T-cell (primary cell): ENCODE data around the gene GFAP. TPM values are rescaled to one million over a fixed set of nuclear protein-coding genes. Genes with fewer than 3 reads are reported as not detected.

Source experiments
- ATAC-seq, 4 experiments: fragments of 200-7000 bp in 3 of 4; fragments of 150-1000 bp in 1 of 4; cut with Tn5 transposase; replicated peaks in 1 of 4; 1 replicate in 3 of 4; 2 replicates in 1 of 4; pipeline ENCODE4 v1.10.0; 2021; ENCODE audit warnings: moderate library complexity in 3 of 4, mild to moderate bottlenecking in 2 of 4, moderate number of reproducible peaks in 1 of 4
- CTCF ChIA-PET, 2 donors: fragments of 300-600 bp; sonication (Branson Sonifier 250); formaldehyde crosslinking; loops; one replicate each; lab custom pipeline; 2022; ENCODE audit warnings: antibody characterized with exemption in 2 of 2; lab: Charles Lee
- POLR2A ChIA-PET, 2 donors: fragments of 300-600 bp; sonication (Branson Sonifier 250); formaldehyde crosslinking; loops; one replicate each; lab custom pipeline; 2022; ENCODE audit warnings: antibody characterized with exemption in 2 of 2; lab: Charles Lee
- DNase-seq, 35 experiments: peaks; one replicate each; pipeline versions ENCODE4 v3.0.0 to v3.0.0-alpha.2; 2013 to 2023
- H3K27ac ChIP-seq: one replicate; pipeline ENCODE4 v1.5.1; 2013; ENCODE audit warnings: low read length
- H3K27me3 ChIP-seq, 2 experiments: replicated peaks in 1 of 2; 1 replicate in 1 of 2; 2 replicates in 1 of 2; pipeline versions ENCODE4 v1.6.1 to v1.7.0; 2013; ENCODE audit warnings: low read length in 1 of 2, mixed read lengths in 1 of 2; ENCODE audit not compliant: control insufficient read depth in 2 of 2, insufficient read depth in 2 of 2; ENCODE audit errors: extremely low read depth in 1 of 2
- H3K36me3 ChIP-seq, 2 donors: 1 replicate in 1 of 2; 2 replicates in 1 of 2; pipeline versions ENCODE4 v1.6.1 to v1.7.0; 2013; ENCODE audit warnings: low read length in 1 of 2; ENCODE audit not compliant: control insufficient read depth in 2 of 2, insufficient read depth in 1 of 2; ENCODE audit errors: extremely low read depth in 1 of 2
- H3K4me1 ChIP-seq, 2 experiments: 1 replicate in 1 of 2; 2 replicates in 1 of 2; pipeline versions ENCODE4 v1.6.1 to v1.7.0; 2013; ENCODE audit warnings: low read length in 2 of 2, mixed read lengths in 1 of 2; ENCODE audit not compliant: insufficient read depth in 2 of 2, control insufficient read depth in 1 of 2; ENCODE audit errors: extremely low read depth in 1 of 2
- H3K4me3 ChIP-seq, 2 donors: 1 replicate in 1 of 2; 2 replicates in 1 of 2; pipeline versions ENCODE4 v1.5.1 to v1.7.0; 2013; ENCODE audit warnings: mild to moderate bottlenecking in 2 of 2, low read length in 1 of 2, moderate library complexity in 1 of 2; ENCODE audit not compliant: control insufficient read depth in 1 of 2; ENCODE audit errors: extremely low read depth in 1 of 2
- H3K9me3 ChIP-seq: 2 replicates; pipeline ENCODE4 v1.7.0; 2013
- H3K27ac Mint-ChIP-seq, 2 donors: one replicate each; pipeline ENCODE4 v1.8.0; 2020 to 2021; ENCODE audit warnings: mild to moderate bottlenecking in 2 of 2, mixed read lengths in 2 of 2
- H3K27me3 Mint-ChIP-seq, 2 donors: one replicate each; pipeline ENCODE4 v1.8.0; 2021 to 2022; ENCODE audit warnings: mixed read lengths in 2 of 2
- H3K36me3 Mint-ChIP-seq: one replicate; pipeline ENCODE4 v1.8.0; 2021; ENCODE audit warnings: mixed read lengths
- H3K4me1 Mint-ChIP-seq, 3 donors: one replicate each; pipeline ENCODE4 v1.8.0; 2020 to 2022; ENCODE audit warnings: mixed read lengths in 3 of 3, mild to moderate bottlenecking in 1 of 3
- H3K4me3 Mint-ChIP-seq, 3 donors: one replicate each; pipeline ENCODE4 v1.8.0; 2020 to 2022; ENCODE audit warnings: mild to moderate bottlenecking in 3 of 3, mixed read lengths in 3 of 3, moderate library complexity in 3 of 3
- H3K9me3 Mint-ChIP-seq, 3 donors: one replicate each; pipeline ENCODE4 v1.8.0; 2020 to 2022; ENCODE audit warnings: mixed read lengths in 3 of 3
- WGBS: methylation state at CpG from one replicate; pipeline ENCODE4 v1.1.5; 2013; ENCODE audit warnings: missing lambda C conversion rate; ENCODE audit not compliant: insufficient coverage; 5-methylcytosine and 5-hydroxymethylcytosine counted together
- total RNA-seq, 35 experiments: library from RNA in 6 of 35; stranded (reverse) in 6 of 35; fragments of 120-200 nt in 1 of 35; gene quantifications; one replicate each; pipeline versions ENCODE4 v1.2.1 to v1.2.4 and lab custom pipeline; 2013 to 2026

Gene GFAP
- total RNA-seq, 5 donors from 2014 or later (not counting 1 experiment from before 2014, with no cell fraction given): not detected

- Histone ChIP-seq H3K4me3 (no peak overlapping the region), H3K27me3 (no peaks in the 10 kb centered on the region), H3K27ac (no peak overlapping the region), H3K4me1 (no peaks in the 10 kb centered on the region), H3K36me3 (peaks cover 4 to 82% of the 10 kb centered on the region in 2 donors), H3K9me3 (no peaks in the 10 kb centered on the region)
- ATAC-seq (no peak), DNase-seq (no peak)
- Mint-ChIP-seq H3K27ac (no peak overlapping the region), H3K27me3 (no peaks in the 10 kb centered on the region), H3K9me3 (no peaks in the 10 kb centered on the region), H3K4me1 (peaks cover 0 to 3% (median 0%) of the 10 kb centered on the region in 3 donors), H3K4me3 (no peak overlapping the region), H3K36me3 (peaks cover 50% of the 10 kb centered on the region)
- POLR2A ChIA-PET: no interaction called here
- CTCF ChIA-PET: interaction anchor here in 1 of 2 donors (0.7 kb wide), 1 partner anchor 219 kb away, joined by 3 read pairs; no protein-coding TSS in a partner anchor
- 91% methylated on average over 5 of the region's 6 CpGs for WGBS
These were observed 39.5 kb downstream of the GFAP start for GRCh38 chr17:44875761-44876160.

GRCh38 chr17:44872131-44872768, 43.0 kb downstream of the GFAP start:
- H3K27ac Mint-ChIP-seq: no peak overlapping the region
- H3K4me1 Mint-ChIP-seq: no peaks in the 10 kb centered on the region
- peaks cover 55% of the 10 kb centered on the region for H3K36me3 Mint-ChIP-seq
- no peak overlapping the region for H3K4me3 Mint-ChIP-seq
- no peaks in the 10 kb centered on the region for H3K9me3 Mint-ChIP-seq
- DNase-seq (no peak), ATAC-seq (no peak)
- Histone ChIP-seq H3K36me3 (peaks cover 12 to 84% of the 10 kb centered on the region in 2 donors), H3K27ac (no peak overlapping the region), H3K27me3 (no peaks in the 10 kb centered on the region), H3K9me3 (no peaks in the 10 kb centered on the region), H3K4me1 (no peaks in the 10 kb centered on the region), H3K4me3 (no peak overlapping the region)
- 93% methylated on average over 9 of the region's 9 CpGs for WGBS
- CTCF ChIA-PET: no interaction called here
- POLR2A ChIA-PET: interaction anchor here in 1 of 2 donors (0.8 kb wide), 1 partner anchor 1282 kb away, joined by 8 read pairs; no protein-coding TSS in a partner anchor
- no peaks in the 10 kb centered on the region for H3K27me3 Mint-ChIP-seq

GRCh38 chr17:44871556-44871955, 43.7 kb downstream of the GFAP start:
- ChIA-PET CTCF (no interaction called here), POLR2A (no interaction called here)
- 98% methylated on average over 7 of the region's 12 CpGs for WGBS
- Histone ChIP-seq H3K9me3 (no peaks in the 10 kb centered on the region), H3K4me1 (no peaks in the 10 kb centered on the region), H3K27me3 (no peaks in the 10 kb centered on the region), H3K27ac (no peak overlapping the region), H3K4me3 (no peak overlapping the region), H3K36me3 (peaks cover 12 to 78% of the 10 kb centered on the region in 2 donors)
- Mint-ChIP-seq H3K9me3 (no peaks in the 10 kb centered on the region), H3K27ac (no peak overlapping the region), H3K27me3 (no peaks in the 10 kb centered on the region), H3K36me3 (peaks cover 50% of the 10 kb centered on the region), H3K4me1 (no peaks in the 10 kb centered on the region), H3K4me3 (no peak overlapping the region)
- no peak for ATAC-seq
- no peak for DNase-seq

GRCh38 chr17:44867841-44868240, 47.5 kb downstream of the GFAP start:
- Histone ChIP-seq H3K27ac (no peak overlapping the region), H3K4me1 (no peaks in the 10 kb centered on the region), H3K4me3 (no peak overlapping the region), H3K36me3 (peaks cover 17 to 70% of the 10 kb centered on the region in 2 donors), H3K9me3 (no peaks in the 10 kb centered on the region), H3K27me3 (no peaks in the 10 kb centered on the region)
- Mint-ChIP-seq H3K27me3 (no peaks in the 10 kb centered on the region), H3K4me3 (no peak overlapping the region), H3K36me3 (peaks cover 53% of the 10 kb centered on the region), H3K27ac (no peak overlapping the region), H3K9me3 (no peaks in the 10 kb centered on the region), H3K4me1 (no peaks in the 10 kb centered on the region)
- no peak for ATAC-seq
- no peak for DNase-seq
- ChIA-PET POLR2A (interaction anchor here (0.5 to 0.7 kb wide), 3 partner anchors 26 to 353 kb away, joined by 3 to 7 read pairs (median 4); no protein-coding TSS in a partner anchor), CTCF (interaction anchor here (0.6 to 2.9 kb wide), 3 partner anchors 65 to 209 kb away, joined by 3 to 10 read pairs (median 4); no protein-coding TSS in a partner anchor)
- 100% methylated on average over 1 of the region's 3 CpGs for WGBS

DNA sequence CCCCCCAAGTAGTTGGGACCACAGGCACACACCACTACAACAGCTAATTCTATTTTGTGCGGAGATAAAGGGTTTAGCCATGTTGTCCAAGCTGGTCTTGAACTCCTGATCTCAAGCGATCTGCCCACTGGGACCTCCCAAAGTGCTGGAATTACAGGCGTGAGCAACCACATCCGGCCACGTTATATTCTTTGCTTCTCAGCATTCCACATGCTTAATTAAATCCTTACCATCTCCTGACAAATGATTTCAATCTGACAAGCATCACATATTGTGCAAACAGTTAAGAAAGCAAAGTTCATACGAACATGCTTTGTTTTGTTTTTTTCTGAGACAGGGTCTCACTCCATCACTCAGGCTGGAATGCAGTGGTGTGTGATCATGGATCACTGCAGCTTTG, 49.4 kb downstream of the GFAP start:
- ChIA-PET CTCF (interaction anchor here (0.8 to 2.9 kb wide), 2 partner anchors 88 to 91 kb away, joined by 4 to 10 read pairs; no protein-coding TSS in a partner anchor), POLR2A (no interaction called here)
- Mint-ChIP-seq H3K36me3 (peaks cover 49% of the 10 kb centered on the region), H3K27ac (no peak overlapping the region), H3K4me3 (no peak overlapping the region), H3K4me1 (no peaks in the 10 kb centered on the region), H3K27me3 (no peaks in the 10 kb centered on the region), H3K9me3 (no peaks in the 10 kb centered on the region)
- Histone ChIP-seq H3K4me3 (no peak overlapping the region), H3K27ac (no peak overlapping the region), H3K36me3 (peaks cover 19 to 68% of the 10 kb centered on the region in 2 donors), H3K4me1 (no peaks in the 10 kb centered on the region), H3K9me3 (no peaks in the 10 kb centered on the region), H3K27me3 (no peaks in the 10 kb centered on the region)
- 98% methylated on average over 5 of the region's 6 CpGs for WGBS
- ATAC-seq (no peak), DNase-seq (no peak)

DNA sequence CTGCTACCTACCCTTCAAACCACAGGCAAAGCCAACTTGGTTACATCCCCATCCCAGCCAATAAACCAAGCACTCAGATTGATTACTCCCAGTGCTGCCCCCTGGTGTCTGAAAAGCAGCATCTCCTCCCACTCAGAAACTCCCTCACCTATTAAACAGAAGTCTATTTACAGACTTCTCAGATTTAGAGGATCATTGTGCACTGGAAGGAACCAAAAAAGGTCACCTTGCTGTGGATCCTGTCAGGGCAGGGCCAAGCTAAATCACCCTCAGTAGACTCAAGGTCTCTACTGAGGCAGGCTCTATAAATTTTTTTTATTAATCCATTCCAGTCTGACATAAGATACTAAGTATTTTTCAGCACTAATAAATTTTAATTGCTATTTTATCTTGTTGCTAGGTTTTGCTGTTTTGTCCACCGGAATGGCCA, 50.1 kb downstream of the GFAP start:
- Mint-ChIP-seq H3K4me1 (no peaks in the 10 kb centered on the region), H3K27me3 (no peaks in the 10 kb centered on the region), H3K4me3 (no peak overlapping the region), H3K27ac (no peak overlapping the region), H3K9me3 (no peaks in the 10 kb centered on the region), H3K36me3 (peaks cover 49% of the 10 kb centered on the region)
- Histone ChIP-seq H3K9me3 (no peaks in the 10 kb centered on the region), H3K27ac (no peak overlapping the region), H3K27me3 (no peaks in the 10 kb centered on the region), H3K4me3 (no peak overlapping the region), H3K4me1 (no peaks in the 10 kb centered on the region), H3K36me3 (peaks cover 21 to 71% of the 10 kb centered on the region in 2 donors)
- ChIA-PET POLR2A (no interaction called here), CTCF (interaction anchor here (0.6 to 1.2 kb wide), 5 partner anchors 36 to 159 kb away, joined by 3 to 9 read pairs (median 4); no protein-coding TSS in a partner anchor)
- DNase-seq (peak; percentile 29 to 87 (median 60)), ATAC-seq (peak; percentile 69 to 82 (median 72))
- WGBS: no CpG with 5 or more reads among the region's 1 CpG
